Islet of Langerhans (tissue), 1 donor: ENCODE results near the gene PCDHA10.
"Not testable (repeated sequence)": the region's sequence is repeated elsewhere in the genome, so short reads cannot be mapped to it uniquely, and the experiment has no call there.

ENCODE experiments used
- FAIRE-seq: peaks from one replicate; lab custom pipeline; 2011; peaks lifted over from hg19 to GRCh38; lab: Jason Lieb, UNC

The PCDHA10 gene, protein sequence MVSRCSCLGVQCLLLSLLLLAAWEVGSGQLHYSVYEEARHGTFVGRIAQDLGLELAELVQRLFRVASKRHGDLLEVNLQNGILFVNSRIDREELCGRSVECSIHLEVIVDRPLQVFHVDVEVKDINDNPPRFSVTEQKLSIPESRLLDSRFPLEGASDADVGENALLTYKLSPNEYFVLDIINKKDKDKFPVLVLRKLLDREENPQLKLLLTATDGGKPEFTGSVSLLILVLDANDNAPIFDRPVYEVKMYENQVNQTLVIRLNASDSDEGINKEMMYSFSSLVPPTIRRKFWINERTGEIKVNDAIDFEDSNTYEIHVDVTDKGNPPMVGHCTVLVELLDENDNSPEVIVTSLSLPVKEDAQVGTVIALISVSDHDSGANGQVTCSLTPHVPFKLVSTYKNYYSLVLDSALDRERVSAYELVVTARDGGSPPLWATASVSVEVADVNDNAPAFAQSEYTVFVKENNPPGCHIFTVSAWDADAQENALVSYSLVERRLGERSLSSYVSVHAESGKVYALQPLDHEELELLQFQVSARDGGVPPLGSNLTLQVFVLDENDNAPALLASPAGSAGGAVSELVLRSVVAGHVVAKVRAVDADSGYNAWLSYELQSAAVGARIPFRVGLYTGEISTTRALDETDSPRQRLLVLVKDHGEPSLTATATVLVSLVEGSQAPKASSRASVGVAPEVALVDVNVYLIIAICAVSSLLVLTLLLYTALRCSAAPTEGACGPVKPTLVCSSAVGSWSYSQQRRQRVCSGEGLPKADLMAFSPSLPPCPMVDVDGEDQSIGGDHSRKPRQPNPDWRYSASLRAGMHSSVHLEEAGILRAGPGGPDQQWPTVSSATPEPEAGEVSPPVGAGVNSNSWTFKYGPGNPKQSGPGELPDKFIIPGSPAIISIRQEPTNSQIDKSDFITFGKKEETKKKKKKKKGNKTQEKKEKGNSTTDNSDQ

DNA sequence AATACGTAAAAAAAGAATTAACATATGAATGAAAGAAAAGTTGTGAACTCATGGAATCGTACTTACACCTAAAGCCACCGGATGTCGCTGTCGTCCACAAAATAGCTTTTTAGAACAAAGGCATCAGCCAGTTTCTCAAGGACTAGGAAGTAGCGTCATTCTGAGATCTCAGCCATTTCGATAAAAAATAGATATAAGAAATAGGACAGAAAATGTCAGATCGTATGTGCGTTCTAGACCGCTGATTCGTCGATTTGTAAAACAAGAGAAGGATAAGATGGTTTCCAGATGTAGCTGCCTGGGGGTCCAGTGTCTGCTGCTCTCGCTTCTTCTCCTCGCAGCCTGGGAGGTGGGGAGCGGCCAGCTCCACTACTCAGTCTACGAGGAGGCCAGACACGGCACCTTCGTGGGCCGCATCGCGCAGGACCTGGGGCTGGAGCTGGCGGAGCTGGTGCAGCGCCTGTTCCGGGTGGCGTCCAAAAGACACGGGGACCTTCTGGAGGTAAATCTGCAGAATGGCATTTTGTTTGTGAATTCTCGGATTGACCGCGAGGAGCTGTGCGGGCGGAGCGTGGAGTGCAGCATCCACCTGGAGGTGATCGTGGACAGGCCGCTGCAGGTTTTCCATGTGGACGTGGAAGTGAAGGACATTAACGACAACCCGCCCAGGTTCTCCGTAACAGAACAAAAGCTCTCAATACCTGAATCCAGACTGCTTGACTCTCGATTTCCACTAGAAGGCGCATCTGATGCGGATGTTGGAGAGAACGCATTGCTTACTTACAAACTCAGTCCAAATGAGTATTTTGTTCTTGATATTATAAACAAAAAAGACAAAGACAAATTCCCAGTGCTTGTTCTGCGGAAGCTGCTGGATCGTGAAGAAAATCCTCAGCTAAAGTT lies at the start of gene PCDHA10:
PCDHA10 (plus strand) TSS at position 126 of the 903 bp plus-strand sequence; CDS start at position 278, 152 bp downstream.
- FAIRE-seq: no peak

DNA sequence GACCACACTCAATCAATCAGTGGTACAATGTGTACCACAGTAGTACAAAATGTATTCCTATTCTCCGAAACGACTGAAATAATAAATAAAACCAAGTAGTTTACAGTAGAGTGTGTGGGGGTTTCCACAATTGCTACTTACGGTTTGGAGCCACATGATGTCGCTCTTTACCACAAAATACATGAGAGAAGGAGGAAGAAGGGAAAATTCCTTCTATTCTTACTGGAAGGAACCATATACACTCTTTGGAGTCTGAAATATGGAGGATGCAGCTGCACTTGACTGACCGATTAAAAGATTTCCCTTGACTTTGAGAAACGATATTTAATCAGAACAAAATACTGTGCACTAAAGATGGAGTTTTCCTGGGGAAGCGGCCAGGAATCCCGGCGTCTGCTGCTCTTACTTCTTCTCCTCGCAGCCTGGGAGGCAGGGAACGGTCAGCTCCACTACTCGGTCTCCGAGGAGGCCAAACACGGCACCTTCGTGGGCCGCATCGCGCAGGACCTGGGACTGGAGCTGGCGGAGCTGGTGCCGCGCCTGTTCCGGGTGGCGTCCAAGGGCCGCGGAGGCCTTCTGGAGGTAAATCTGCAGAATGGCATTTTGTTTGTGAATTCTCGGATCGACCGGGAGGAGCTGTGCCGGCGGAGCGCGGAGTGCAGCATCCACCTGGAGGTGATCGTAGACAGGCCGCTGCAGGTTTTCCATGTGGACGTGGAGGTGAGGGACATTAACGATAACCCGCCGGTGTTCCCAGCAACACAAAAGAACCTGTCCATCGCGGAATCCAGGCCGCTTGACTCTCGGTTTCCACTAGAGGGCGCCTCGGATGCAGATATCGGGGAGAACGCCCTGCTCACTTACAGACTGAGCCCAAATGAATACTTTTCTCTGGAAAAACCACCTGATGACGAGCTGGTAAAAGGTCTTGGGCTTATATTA lies 48.6 kb upstream of the PCDHA10 start, which contains the start of gene PCDHA4:
PCDHA4 (plus strand) TSS at position 235 of the 942 bp plus-strand sequence.
- FAIRE-seq: no peak

DNA sequence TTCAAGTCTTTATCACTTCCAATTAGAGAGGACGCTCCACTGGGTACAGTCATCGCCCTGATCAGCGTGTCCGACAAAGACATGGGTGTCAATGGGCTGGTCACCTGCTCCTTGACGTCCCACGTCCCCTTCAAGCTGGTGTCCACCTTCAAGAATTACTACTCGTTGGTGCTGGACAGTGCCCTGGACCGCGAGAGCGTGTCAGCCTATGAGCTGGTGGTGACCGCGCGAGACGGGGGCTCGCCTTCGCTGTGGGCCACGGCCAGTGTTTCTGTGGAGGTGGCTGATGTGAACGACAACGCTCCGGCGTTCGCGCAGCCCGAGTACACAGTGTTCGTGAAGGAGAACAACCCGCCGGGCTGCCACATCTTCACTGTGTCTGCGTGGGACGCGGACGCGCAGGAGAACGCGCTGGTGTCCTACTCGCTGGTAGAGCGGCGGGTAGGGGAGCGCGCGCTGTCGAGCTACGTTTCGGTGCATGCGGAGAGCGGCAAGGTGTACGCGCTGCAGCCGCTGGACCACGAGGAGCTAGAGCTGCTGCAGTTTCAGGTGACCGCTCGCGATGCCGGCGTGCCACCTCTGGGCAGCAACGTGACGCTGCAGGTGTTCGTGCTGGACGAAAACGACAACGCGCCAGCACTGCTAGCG lies 47.3 kb upstream of the PCDHA10 start:
- not testable (repeated sequence) for FAIRE-seq

DNA sequence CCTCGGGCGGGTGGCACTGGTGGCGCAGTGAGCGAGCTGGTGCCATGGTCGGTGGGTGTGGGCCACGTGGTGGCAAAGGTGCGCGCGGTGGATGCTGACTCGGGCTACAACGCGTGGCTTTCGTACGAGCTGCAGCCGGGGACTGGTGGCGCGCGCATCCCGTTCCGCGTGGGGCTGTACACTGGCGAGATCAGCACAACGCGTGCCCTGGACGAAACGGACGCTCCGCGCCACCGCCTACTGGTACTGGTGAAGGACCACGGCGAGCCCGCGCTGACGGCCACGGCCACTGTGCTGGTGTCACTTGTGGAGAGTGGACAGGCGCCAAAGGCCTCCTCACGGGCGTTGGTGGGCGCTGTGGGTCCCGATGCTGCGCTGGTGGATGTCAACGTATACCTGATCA lies 46.8 kb upstream of the PCDHA10 start:
- FAIRE-seq: no peak

- FAIRE-seq: peak; percentile 53
Measured at GRCh38 chr5:140821375-140822280, 34.1 kb upstream of the PCDHA10 start, which contains the start of gene PCDHA5. Gene PCDHA5, plus strand, starts transcription at chr5:140821613.

- no peak for FAIRE-seq
Measured at GRCh38 chr5:140822281-140822629, 33.4 kb upstream of the PCDHA10 start.

GRCh38 chr5:140822969-140823368 lies 32.7 kb upstream of the PCDHA10 start:
- FAIRE-seq: not testable (repeated sequence)

DNA sequence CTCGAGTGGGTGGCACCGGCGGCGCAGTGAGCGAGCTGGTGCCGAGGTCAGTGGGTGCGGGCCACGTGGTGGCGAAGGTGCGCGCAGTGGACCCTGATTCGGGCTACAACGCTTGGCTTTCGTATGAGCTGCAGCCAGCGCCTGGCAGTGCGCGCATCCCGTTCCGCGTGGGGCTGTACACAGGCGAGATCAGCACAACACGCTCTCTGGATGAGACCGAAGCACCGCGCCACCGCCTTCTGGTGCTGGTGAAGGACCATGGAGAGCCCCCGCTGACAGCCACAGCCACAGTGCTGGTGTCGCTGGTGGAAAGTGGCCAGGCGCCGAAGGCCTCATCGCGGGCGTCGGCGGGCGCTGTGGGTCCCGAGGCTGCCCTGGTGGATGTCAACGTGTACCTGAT lies 32.2 kb upstream of the PCDHA10 start:
- no peak for FAIRE-seq

- FAIRE-seq: no peak
Measured at GRCh38 chr5:140827704-140828361, 27.9 kb upstream of the PCDHA10 start, which contains the start of gene PCDHA6. Gene PCDHA6, plus strand, starts transcription at chr5:140827960. Its CDS starts 132 bp downstream, at chr5:140828092.

GRCh38 chr5:140828362-140828737 lies 27.3 kb upstream of the PCDHA10 start:
- no peak for FAIRE-seq

DNA sequence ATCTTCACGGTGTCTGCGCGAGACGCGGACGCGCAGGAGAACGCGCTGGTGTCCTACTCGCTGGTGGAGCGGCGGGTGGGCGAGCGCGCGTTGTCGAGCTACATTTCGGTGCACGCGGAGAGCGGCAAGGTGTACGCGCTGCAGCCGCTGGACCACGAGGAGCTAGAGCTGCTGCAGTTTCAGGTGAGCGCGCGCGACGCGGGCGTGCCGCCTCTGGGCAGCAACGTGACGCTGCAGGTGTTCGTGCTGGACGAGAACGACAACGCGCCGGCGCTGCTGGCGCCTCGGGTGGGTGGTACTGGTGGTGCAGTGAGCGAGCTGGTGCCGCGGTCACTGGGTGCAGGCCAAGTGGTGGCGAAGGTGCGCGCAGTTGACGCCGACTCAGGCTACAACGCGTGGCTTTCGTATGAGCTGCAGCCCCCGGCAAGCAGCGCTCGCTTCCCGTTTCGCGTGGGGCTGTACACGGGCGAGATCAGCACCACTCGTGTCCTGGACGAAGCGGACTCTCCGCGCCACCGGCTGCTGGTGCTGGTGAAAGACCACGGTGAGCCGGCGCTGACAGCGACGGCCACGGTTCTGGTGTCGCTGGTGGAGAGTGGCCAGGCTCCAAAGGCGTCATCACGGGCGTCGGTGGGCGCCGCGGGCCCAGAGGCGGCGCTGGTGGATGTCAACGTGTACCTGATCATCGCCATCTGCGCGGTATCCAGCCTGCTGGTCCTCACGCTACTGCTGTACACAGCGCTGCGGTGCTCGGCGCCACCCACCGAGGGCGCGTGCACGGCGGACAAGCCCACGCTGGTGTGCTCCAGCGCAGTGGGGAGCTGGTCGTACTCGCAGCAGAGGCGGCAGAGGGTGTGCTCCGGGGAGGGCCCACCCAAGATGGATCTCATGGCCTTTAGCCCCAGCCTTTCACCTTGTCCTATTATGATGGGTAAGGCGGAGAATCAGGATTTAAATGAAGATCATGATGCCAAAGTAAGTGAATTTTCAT lies 25.9 kb upstream of the PCDHA10 start:
- not testable (repeated sequence) for FAIRE-seq

- no peak for FAIRE-seq
Measured at GRCh38 chr5:140833993-140834392, 21.7 kb upstream of the PCDHA10 start, which contains the start of gene PCDHA7. Gene PCDHA7, plus strand, starts transcription at chr5:140834269. Its CDS starts 115 bp downstream, at chr5:140834384.

GRCh38 chr5:140834439-140835008 lies 21.2 kb upstream of the PCDHA10 start:
- not testable (repeated sequence) for FAIRE-seq

DNA sequence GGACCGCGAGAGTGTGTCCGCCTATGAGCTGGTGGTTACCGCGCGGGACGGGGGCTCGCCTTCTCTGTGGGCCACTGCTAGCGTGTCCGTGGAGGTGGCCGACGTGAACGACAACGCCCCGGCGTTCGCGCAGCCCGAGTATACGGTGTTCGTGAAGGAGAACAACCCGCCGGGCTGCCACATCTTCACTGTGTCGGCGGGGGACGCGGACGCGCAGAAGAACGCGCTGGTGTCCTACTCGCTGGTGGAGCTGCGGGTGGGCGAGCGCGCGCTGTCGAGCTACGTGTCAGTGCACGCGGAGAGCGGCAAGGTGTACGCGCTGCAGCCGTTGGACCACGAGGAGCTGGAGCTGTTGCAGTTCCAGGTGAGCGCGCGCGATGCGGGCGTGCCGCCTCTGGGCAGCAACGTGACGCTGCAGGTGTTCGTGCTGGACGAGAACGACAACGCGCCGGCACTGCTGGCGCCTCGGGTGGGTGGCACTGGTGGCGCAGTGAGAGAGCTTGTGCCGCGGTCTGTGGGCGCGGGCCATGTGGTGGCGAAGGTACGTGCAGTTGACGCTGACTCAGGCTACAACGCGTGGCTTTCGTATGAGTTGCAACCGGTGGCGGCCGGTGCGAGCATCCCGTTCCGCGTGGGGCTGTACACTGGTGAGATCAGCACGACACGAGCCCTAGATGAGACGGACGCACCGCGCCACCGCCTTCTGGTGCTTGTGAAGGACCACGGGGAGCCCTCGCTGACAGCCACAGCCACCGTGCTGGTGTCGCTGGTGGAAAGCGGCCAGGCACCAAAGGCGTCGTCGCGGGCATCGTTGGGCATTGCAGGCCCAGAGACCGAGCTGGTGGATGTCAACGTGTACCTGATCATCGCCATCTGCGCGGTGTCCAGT lies 19.8 kb upstream of the PCDHA10 start:
- FAIRE-seq: no peak
